Effector memory CD4-positive, alpha-beta T cell (primary cell): ENCODE data around the gene MEGF10.

Experiments
- DNase-seq, 3 donors: peaks; one replicate each; pipeline ENCODE4 v3.0.0-alpha.2; 2020
- H3K27ac ChIP-seq: 2 replicates; pipeline ENCODE4 v1.7.0; 2013; ENCODE audit warnings: mild to moderate bottlenecking, low read length, moderate library complexity; ENCODE audit not compliant: insufficient read depth, poor library complexity, severe bottlenecking
- H3K27me3 ChIP-seq: replicated peaks from 2 replicates; pipeline ENCODE4 v1.7.0; 2013; ENCODE audit warnings: mild to moderate bottlenecking, low read length; ENCODE audit not compliant: insufficient read depth, control insufficient read depth, poor library complexity, severe bottlenecking
- H3K36me3 ChIP-seq: 2 replicates; pipeline ENCODE4 v1.7.0; 2013; ENCODE audit warnings: mild to moderate bottlenecking, low read length, moderate library complexity; ENCODE audit not compliant: control insufficient read depth, insufficient read depth
- H3K4me1 ChIP-seq: 2 replicates; pipeline ENCODE4 v1.7.0; 2013; ENCODE audit warnings: low read length, mild to moderate bottlenecking; ENCODE audit not compliant: control insufficient read depth, insufficient read depth, poor library complexity, severe bottlenecking
- H3K4me3 ChIP-seq: 2 replicates; pipeline ENCODE4 v1.7.0; 2013; ENCODE audit warnings: low read length, low read depth, mild to moderate bottlenecking; ENCODE audit not compliant: insufficient read depth, poor library complexity, severe bottlenecking
- H3K9me3 ChIP-seq: 2 replicates; pipeline ENCODE4 v1.7.0; 2013; ENCODE audit warnings: mild to moderate bottlenecking, low read length, moderate library complexity; ENCODE audit not compliant: control insufficient read depth

The MEGF10 gene

GRCh38 chr5:127441799-127442484 lies 151.3 kb downstream of the MEGF10 start:
- no peak overlapping the region for H3K4me3 ChIP-seq
- no peaks in the 10 kb centered on the region for H3K36me3 ChIP-seq
- H3K4me1 ChIP-seq, result no peaks in the 10 kb centered on the region
- no peaks in the 10 kb centered on the region for H3K27me3 ChIP-seq
- H3K9me3 ChIP-seq, result no peaks in the 10 kb centered on the region
- no peak for DNase-seq
- no peak overlapping the region for H3K27ac ChIP-seq

- no peaks in the 10 kb centered on the region for H3K4me1 ChIP-seq
Observed at GRCh38 chr5:127444171-127444570, 153.6 kb downstream of the MEGF10 start.

GRCh38 chr5:127445328-127445727 lies 154.7 kb downstream of the MEGF10 start:
- no peak for DNase-seq
- H3K27me3 ChIP-seq, result no peaks in the 10 kb centered on the region
- no peak overlapping the region for H3K27ac ChIP-seq
- H3K4me3 ChIP-seq, result no peak overlapping the region
- no peaks in the 10 kb centered on the region for H3K9me3 ChIP-seq
- H3K36me3 ChIP-seq, result no peaks in the 10 kb centered on the region
- no peaks in the 10 kb centered on the region for H3K4me1 ChIP-seq

More at GRCh38 chr5:127444171-127444570, 153.6 kb downstream of the MEGF10 start:
- no peaks in the 10 kb centered on the region for H3K36me3 ChIP-seq
- DNase-seq, result no peak
- no peaks in the 10 kb centered on the region for H3K9me3 ChIP-seq
- no peak overlapping the region for H3K27ac ChIP-seq
- no peak overlapping the region for H3K4me3 ChIP-seq
- no peaks in the 10 kb centered on the region for H3K27me3 ChIP-seq

GRCh38 chr5:127446626-127447025 lies 156.0 kb downstream of the MEGF10 start:
- no peaks in the 10 kb centered on the region for H3K4me1 ChIP-seq
- no peaks in the 10 kb centered on the region for H3K27me3 ChIP-seq
- H3K27ac ChIP-seq, result no peak overlapping the region
- no peak overlapping the region for H3K4me3 ChIP-seq
- H3K9me3 ChIP-seq, result no peaks in the 10 kb centered on the region
- H3K36me3 ChIP-seq, result no peaks in the 10 kb centered on the region
- no peak for DNase-seq

GRCh38 chr5:127447827-127448226 lies 157.2 kb downstream of the MEGF10 start:
- Histone ChIP-seq H3K27ac (no peak overlapping the region), H3K4me3 (no peak overlapping the region), H3K4me1 (no peaks in the 10 kb centered on the region), H3K27me3 (no peaks in the 10 kb centered on the region), H3K9me3 (no peaks in the 10 kb centered on the region), H3K36me3 (no peaks in the 10 kb centered on the region)
- no peak for DNase-seq

GRCh38 chr5:127450046-127450445 lies 159.4 kb downstream of the MEGF10 start:
- no peak for DNase-seq
- H3K9me3 ChIP-seq, result no peaks in the 10 kb centered on the region
- no peak overlapping the region for H3K4me3 ChIP-seq
- no peak overlapping the region for H3K27ac ChIP-seq
- no peaks in the 10 kb centered on the region for H3K27me3 ChIP-seq
- H3K36me3 ChIP-seq, result no peaks in the 10 kb centered on the region
- H3K4me1 ChIP-seq, result no peaks in the 10 kb centered on the region

DNA sequence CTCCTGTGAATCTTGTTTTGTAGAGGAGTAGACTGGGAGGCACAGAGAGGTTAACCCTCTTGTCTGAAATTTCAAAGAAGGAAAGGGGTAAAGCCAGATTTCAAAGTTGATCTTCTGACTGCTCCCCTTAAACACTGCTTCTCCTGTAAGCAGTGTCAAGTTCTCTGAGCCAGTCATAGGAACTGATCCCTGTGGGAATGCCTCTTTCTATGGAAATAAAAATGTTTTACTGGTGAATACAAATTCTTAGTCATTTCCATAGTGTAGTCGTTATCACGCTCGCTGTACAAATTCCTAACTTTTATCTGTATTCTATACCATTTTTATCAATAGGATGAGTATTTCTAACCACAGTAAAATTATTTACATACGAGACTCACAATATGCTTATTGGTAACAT lies 160.5 kb downstream of the MEGF10 start:
- no peak for DNase-seq
- H3K9me3 ChIP-seq, result no peaks in the 10 kb centered on the region
- no peak overlapping the region for H3K4me3 ChIP-seq
- no peaks in the 10 kb centered on the region for H3K4me1 ChIP-seq
- H3K27ac ChIP-seq, result no peak overlapping the region
- no peaks in the 10 kb centered on the region for H3K36me3 ChIP-seq
- H3K27me3 ChIP-seq, result no peaks in the 10 kb centered on the region

DNA sequence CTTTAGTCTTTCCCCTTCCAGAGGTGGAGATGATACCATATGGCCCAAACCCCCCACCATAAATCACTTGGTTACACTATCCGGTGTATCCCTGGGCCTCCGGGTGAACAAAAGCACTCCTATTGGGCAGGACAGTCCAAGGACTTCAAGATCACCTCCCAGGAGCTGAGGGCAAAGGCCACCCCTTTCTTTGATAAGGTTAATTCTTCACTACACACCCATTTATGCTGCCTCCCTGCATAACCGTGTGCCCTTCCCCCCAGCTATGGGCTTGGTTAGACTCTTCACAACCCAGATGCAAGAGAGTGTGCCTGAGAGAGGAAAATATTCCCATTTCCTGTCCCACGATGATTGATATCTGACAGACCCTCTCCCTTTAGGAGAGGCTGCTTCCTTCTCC lies 162.0 kb downstream of the MEGF10 start:
- H3K27me3 ChIP-seq, result no peaks in the 10 kb centered on the region
- no peaks in the 10 kb centered on the region for H3K4me1 ChIP-seq
- H3K27ac ChIP-seq, result no peak overlapping the region
- H3K9me3 ChIP-seq, result no peaks in the 10 kb centered on the region
- no peaks in the 10 kb centered on the region for H3K36me3 ChIP-seq
- no peak overlapping the region for H3K4me3 ChIP-seq
- DNase-seq, result no peak

GRCh38 chr5:127471211-127471610 lies 180.6 kb downstream of the MEGF10 start:
- DNase-seq, result no peak
- H3K4me3 ChIP-seq, result no peak overlapping the region
- no peaks in the 10 kb centered on the region for H3K27me3 ChIP-seq
- no peak overlapping the region for H3K27ac ChIP-seq
- H3K9me3 ChIP-seq, result no peaks in the 10 kb centered on the region
- no peaks in the 10 kb centered on the region for H3K4me1 ChIP-seq
- H3K36me3 ChIP-seq, result no peaks in the 10 kb centered on the region

GRCh38 chr5:127472700-127473099 lies 182.1 kb downstream of the MEGF10 start:
- H3K4me1 ChIP-seq, result no peaks in the 10 kb centered on the region
- H3K9me3 ChIP-seq, result no peaks in the 10 kb centered on the region
- DNase-seq, result no peak

More at GRCh38 chr5:127472700-127473099, 182.1 kb downstream of the MEGF10 start:
- Histone ChIP-seq H3K27me3 (no peaks in the 10 kb centered on the region), H3K36me3 (no peaks in the 10 kb centered on the region), H3K4me3 (no peak overlapping the region), H3K27ac (no peak overlapping the region)
